Measurements from ENCODE around the gene CCDC158. TPM values are rescaled to one million over a fixed set of nuclear protein-coding genes. Genes with fewer than 3 reads are reported as not detected.

The CCDC158 gene
- total and polyA plus RNA-seq, 7 experiments from 2014 or later: not detected

Other genes with a start within 250 kb of the CCDC158 start
- 10 to 100 TPM; 13.5 to 35.7 (median 29.1) TPM for gene SCARB2, start 207.3 kb downstream of the CCDC158 start, total RNA-seq
- gene SCARB2, start 207.3 kb downstream of the CCDC158 start, polyA plus RNA-seq: 10 to 100 TPM; 12.6 to 14.7 TPM
- gene FAM47E, start 169.4 kb downstream of the CCDC158 start, total RNA-seq: under 1 TPM in 4 of 5 experiments, not detected in 1; 0.24 to 0.79 (median 0.43) TPM
- gene FAM47E, start 169.4 kb downstream of the CCDC158 start, polyA plus RNA-seq: under 1 TPM in 1 of 2 donors, not detected in 1; 0.45 TPM
- gene STBD1, start 114.4 kb downstream of the CCDC158 start, total RNA-seq: 1 to 10 TPM in 1 of 5 experiments, under 1 TPM in 3, not detected in 1; 0.62 to 2.1 (median 0.85) TPM
- gene STBD1, start 114.4 kb downstream of the CCDC158 start, polyA plus RNA-seq: under 1 TPM; 0.27 to 0.44 TPM
- gene SHROOM3, start 14.1 kb upstream of the CCDC158 start, total RNA-seq: not detected
- not detected for gene SHROOM3, start 14.1 kb upstream of the CCDC158 start, polyA plus RNA-seq